Measurements from ENCODE around the gene CCNL2. TPM values are rescaled to one million over a fixed set of nuclear protein-coding genes. Genes with fewer than 3 reads are reported as not detected.

CCNL2 gene
- total and polyA plus RNA-seq, 5 donors = 61.2 to 83.1 (median 71.3) TPM

- intact Hi-C loops (cut with DNase I) = no loop called here
- H3K27me3 ChIP-seq (ENCODE audit: control insufficient read depth, insufficient read depth) = no peaks in the 10 kb centered on the region
- peaks cover 2% of the 10 kb centered on the region for H3K4me1 ChIP-seq (ENCODE audit: control insufficient read depth, insufficient read depth, low read length)
- no peak overlapping the region for H3K27ac ChIP-seq (ENCODE audit: low read length)
- 38% methylated on average over 29 of the region's 29 CpGs for WGBS
- ATAC-seq = peak; percentile 17 to 55
- DNase-seq = peak; percentile 71 to 87 (median 87)
- no peaks in the 10 kb centered on the region for H3K9me3 ChIP-seq (ENCODE audit: control insufficient read depth, low read length)
- H3K4me3 ChIP-seq (ENCODE audit: low read length) = no peak overlapping the region
Measured at GRCh38 chr1:1351511-1352427, 47.4 kb downstream of the CCNL2 start.

- WGBS = 1% methylated on average over 122 of the region's 122 CpGs
Measured at GRCh38 chr1:1349256-1350012, 49.7 kb downstream of the CCNL2 start, which contains the start of gene DVL1. Gene DVL1, minus strand, starts transcription at chr1:1349418. Its CDS starts 353 bp downstream, at chr1:1349065.

DNA sequence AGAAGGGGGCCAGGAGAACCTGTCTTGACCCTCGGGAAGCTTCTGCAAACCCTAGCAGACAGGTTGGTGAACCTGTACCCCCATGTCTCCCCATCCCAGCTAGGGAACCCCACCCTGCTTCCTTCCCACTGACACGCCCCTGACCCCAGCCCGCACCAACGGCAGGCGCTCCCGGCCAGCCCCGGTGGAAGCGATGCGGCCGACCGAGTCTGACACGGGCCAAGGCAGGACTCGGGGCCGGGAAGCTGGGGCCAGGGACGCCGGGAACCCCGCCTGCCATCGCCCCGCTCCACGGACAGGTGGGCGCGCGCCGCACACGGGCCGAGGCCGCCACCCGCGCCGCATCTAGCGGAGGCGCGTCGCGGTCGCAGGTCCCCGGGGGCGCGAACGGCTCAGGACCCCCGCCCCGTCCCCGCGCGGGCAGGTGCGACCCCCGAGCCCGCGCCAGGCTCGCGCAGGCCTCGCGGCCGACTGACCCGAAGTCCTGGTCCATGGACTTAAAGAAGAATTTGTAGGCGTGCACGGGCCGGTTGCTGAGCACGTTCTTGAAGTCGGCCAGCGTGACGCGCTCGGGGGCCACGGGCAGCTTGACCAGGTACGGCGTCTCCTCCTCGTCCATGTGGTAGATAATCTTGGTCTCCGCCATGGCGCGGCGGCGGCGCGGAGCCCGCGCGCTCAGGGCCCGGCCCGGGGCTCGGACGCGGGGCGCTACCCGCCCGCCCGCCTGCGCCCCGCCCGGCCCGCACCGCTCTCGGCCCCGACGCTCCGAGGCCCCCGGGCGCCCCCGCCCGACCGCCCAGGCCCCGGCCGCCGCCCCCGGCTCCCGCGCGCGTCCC lies 50.5 kb downstream of the CCNL2 start:
- Histone ChIP-seq H3K4me3 (ENCODE audit: low read length) (peak overlapping the region; percentile 88), H3K4me1 (ENCODE audit: control insufficient read depth, insufficient read depth, low read length) (no peaks in the 10 kb centered on the region), H3K9me3 (ENCODE audit: control insufficient read depth, low read length) (no peaks in the 10 kb centered on the region), H3K27me3 (ENCODE audit: control insufficient read depth, insufficient read depth) (no peaks in the 10 kb centered on the region), H3K27ac (ENCODE audit: low read length) (peak overlapping the region; percentile 9)
- intact Hi-C loops (cut with DNase I) = no loop called here
- ATAC-seq (peak in 1 of 2 donors; percentile 5), DNase-seq (peak in 2 of 3 donors; percentile 75 to 77)
- under 1% methylated on average over 109 of the region's 109 CpGs for WGBS

More at GRCh38 chr1:1349256-1350012, 49.7 kb downstream of the CCNL2 start, which contains the start of gene DVL1:
- Histone ChIP-seq H3K4me3 (ENCODE audit: low read length) (peak within 1 kb of the TSS; percentile 88), H3K9me3 (ENCODE audit: control insufficient read depth, low read length) (no peaks in the 10 kb centered on the region), H3K4me1 (ENCODE audit: control insufficient read depth, insufficient read depth, low read length) (no peaks in the 10 kb centered on the region), H3K27ac (ENCODE audit: low read length) (peak within 1 kb of the TSS; percentile 51), H3K27me3 (ENCODE audit: control insufficient read depth, insufficient read depth) (no peaks in the 10 kb centered on the region)
- intact Hi-C loops (cut with DNase I) = no loop called here
- DNase-seq = peak; percentile 75 to 91 (median 88)
- peak; percentile 18 to 21 for ATAC-seq

DNA sequence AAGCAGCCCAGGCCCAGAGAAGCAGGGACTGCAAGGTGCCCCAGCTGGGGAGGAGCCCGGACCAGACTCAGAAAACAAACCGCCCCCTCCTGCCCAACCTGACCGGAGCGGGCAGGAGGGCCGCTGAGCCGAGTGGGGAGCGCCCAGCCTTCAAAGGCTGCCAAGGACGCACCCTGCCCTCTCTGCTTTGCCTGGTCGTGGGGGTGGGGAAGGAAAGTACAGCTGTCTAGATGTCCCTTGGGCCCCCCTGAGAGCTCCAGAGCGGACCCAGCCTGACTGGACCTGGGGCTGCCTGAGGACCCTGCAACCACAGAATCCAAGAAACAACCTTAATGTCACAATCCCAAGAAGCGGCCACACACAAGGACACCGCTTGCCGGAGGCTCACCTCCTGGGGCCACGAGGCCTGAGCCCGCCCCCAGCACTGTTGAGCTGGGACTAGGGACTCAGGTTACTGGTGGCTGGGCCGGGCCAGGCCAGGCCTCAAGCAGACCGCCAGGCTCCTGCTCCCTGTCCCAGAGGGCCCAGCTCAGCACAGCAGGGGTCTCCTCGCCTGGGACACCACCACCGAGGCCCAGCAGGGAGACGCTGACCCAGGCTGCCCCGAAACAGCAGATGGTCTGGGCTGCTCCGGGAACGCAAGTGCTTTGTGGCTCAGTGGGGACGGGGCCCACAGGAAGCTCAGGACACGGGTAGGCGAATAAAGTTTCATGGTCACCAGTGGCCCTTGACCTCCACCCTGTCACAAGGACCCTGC lies 51.3 kb downstream of the CCNL2 start:
- H3K9me3 ChIP-seq (ENCODE audit: control insufficient read depth, low read length) = no peaks in the 10 kb centered on the region
- H3K4me3 ChIP-seq (ENCODE audit: low read length) = peak overlapping the region; percentile 88
- H3K4me1 ChIP-seq (ENCODE audit: control insufficient read depth, insufficient read depth, low read length) = no peaks in the 10 kb centered on the region
- ATAC-seq = peak; percentile 3 to 8
- H3K27me3 ChIP-seq (ENCODE audit: control insufficient read depth, insufficient read depth) = no peaks in the 10 kb centered on the region
- H3K27ac ChIP-seq (ENCODE audit: low read length) = peak overlapping the region; percentile 6
- peak in 2 of 3 donors; percentile 65 to 71 for DNase-seq
- 34% methylated on average over 26 of the region's 26 CpGs for WGBS
- intact Hi-C loops (cut with DNase I) = no loop called here

- ATAC-seq (no peak), DNase-seq (peak in 2 of 3 donors; percentile 49 to 66)
- no peaks in the 10 kb centered on the region for H3K4me1 ChIP-seq (ENCODE audit: control insufficient read depth, insufficient read depth, low read length)
- H3K27me3 ChIP-seq (ENCODE audit: control insufficient read depth, insufficient read depth) = no peaks in the 10 kb centered on the region
- intact Hi-C loops (cut with DNase I) = no loop called here
- no peaks in the 10 kb centered on the region for H3K9me3 ChIP-seq (ENCODE audit: control insufficient read depth, low read length)
- H3K27ac ChIP-seq (ENCODE audit: low read length) = no peak overlapping the region
- 90% methylated on average over 10 of the region's 10 CpGs for WGBS
- H3K4me3 ChIP-seq (ENCODE audit: low read length) = no peak overlapping the region
Measured at GRCh38 chr1:1347026-1347595, 52.0 kb downstream of the CCNL2 start.

GRCh38 chr1:1346501-1346890 lies 52.6 kb downstream of the CCNL2 start:
- no peak overlapping the region for H3K27ac ChIP-seq (ENCODE audit: low read length)

DNA sequence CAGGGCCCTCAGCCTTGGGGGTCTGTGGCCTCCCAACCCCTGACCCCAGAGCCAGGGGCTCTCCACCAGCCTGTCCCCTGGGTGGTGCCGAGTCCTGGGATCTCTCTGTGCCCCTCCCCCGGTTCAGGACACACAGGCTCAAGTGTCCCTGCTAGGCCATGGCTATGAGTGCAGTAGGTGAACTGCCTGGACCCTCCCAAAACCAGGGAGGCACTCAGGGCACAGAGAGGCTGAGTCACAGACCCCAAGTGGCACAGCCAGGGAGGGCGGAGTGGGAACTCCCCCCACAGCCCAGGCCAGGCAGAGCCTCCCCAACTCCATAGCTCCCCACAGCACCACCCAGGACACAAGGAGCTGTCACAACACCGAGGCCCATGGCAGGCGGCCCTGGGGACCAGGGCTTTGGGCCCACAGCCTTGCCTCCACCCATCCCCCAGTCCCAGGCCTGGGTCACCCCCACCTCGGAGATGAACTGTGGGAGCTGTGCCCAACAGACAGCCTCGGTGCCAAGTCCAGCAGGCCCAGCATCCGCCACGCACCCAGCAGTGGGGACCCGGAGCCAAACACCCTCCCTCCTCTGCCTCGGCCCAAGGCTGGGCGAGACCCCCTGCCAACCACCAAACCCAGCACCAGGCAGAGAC lies 53.2 kb downstream of the CCNL2 start:
- intact Hi-C loops (cut with DNase I) = no loop called here
- DNase-seq (peak in 2 of 3 donors; percentile 43 to 76), ATAC-seq (no peak)
- no peak overlapping the region for H3K4me3 ChIP-seq (ENCODE audit: low read length)
- H3K9me3 ChIP-seq (ENCODE audit: control insufficient read depth, low read length) = no peaks in the 10 kb centered on the region
- WGBS = 61% methylated on average over 12 of the region's 12 CpGs
- no peaks in the 10 kb centered on the region for H3K27me3 ChIP-seq (ENCODE audit: control insufficient read depth, insufficient read depth)
- H3K4me1 ChIP-seq (ENCODE audit: control insufficient read depth, insufficient read depth, low read length) = no peaks in the 10 kb centered on the region
- no peak overlapping the region for H3K27ac ChIP-seq (ENCODE audit: low read length)

More at GRCh38 chr1:1346501-1346890, 52.6 kb downstream of the CCNL2 start:
- Histone ChIP-seq H3K4me3 (ENCODE audit: low read length) (no peak overlapping the region), H3K9me3 (ENCODE audit: control insufficient read depth, low read length) (no peaks in the 10 kb centered on the region), H3K4me1 (ENCODE audit: control insufficient read depth, insufficient read depth, low read length) (no peaks in the 10 kb centered on the region), H3K27me3 (ENCODE audit: control insufficient read depth, insufficient read depth) (no peaks in the 10 kb centered on the region)
- 93% methylated on average over 10 of the region's 10 CpGs for whole genome bisulfite sequencing
- DNase-seq = peak in 1 of 3 donors; percentile 58
- intact Hi-C loops (cut with DNase I) = no loop called here
- ATAC-seq = no peak

- peak in 2 of 3 donors; percentile 49 to 68 for DNase-seq
- intact Hi-C loops (cut with DNase I) = no loop called here
- 80% methylated on average over 16 of the region's 16 CpGs for WGBS
- Histone ChIP-seq H3K4me3 (ENCODE audit: low read length) (no peak overlapping the region), H3K4me1 (ENCODE audit: control insufficient read depth, insufficient read depth, low read length) (no peaks in the 10 kb centered on the region), H3K27me3 (ENCODE audit: control insufficient read depth, insufficient read depth) (no peaks in the 10 kb centered on the region), H3K9me3 (ENCODE audit: control insufficient read depth, low read length) (no peaks in the 10 kb centered on the region), H3K27ac (ENCODE audit: low read length) (no peak overlapping the region)
- ATAC-seq = no peak
Measured at GRCh38 chr1:1345384-1345783, 53.8 kb downstream of the CCNL2 start.

DNA sequence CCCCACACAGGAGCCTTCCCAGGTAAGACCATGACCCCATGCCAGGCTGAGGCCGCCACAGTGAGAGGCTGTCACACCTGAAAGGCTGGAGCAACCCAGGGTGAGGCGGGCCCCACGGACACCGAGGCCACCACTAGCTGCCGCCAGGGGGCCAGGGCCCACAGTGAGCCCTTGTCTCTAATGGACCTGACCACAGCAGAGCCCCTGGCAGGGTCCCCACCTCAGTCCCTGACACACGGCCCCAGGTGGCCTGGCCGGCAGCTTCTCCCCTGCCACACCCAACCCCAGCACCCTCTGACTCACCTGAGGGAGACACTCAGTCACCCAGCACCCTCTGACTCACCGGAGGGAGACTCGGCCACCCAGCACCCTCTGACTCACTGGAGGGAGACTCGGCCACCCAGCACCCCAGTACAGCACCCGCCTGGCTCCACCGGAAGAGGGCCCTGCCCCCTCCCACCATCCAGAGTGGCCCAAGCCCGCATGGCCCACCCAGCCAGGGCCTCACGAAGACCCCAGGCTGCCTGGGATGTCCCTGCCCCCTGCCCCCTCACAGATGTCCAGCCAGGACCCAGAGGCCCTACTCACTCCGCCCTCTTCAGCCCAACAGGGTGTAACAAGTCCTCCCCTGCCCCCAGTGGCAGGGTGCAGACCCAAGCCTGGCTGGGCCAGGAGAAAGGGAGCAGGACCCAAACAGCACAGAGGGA lies 54.3 kb downstream of the CCNL2 start:
- WGBS = 81% methylated on average over 15 of the region's 15 CpGs
- intact Hi-C loops (cut with DNase I) = no loop called here
- Histone ChIP-seq H3K27me3 (ENCODE audit: control insufficient read depth, insufficient read depth) (no peaks in the 10 kb centered on the region), H3K27ac (ENCODE audit: low read length) (no peak overlapping the region), H3K9me3 (ENCODE audit: control insufficient read depth, low read length) (no peaks in the 10 kb centered on the region), H3K4me1 (ENCODE audit: control insufficient read depth, insufficient read depth, low read length) (no peaks in the 10 kb centered on the region), H3K4me3 (ENCODE audit: low read length) (no peak overlapping the region)
- DNase-seq (peak in 1 of 3 donors; percentile 65), ATAC-seq (no peak)
